ENCODE results near the gene AMHR2. TPM values are rescaled to one million over a fixed set of nuclear protein-coding genes. Genes with fewer than 3 reads are reported as not detected.

The AMHR2 gene
- total and polyA plus RNA-seq, 9 of the 15 experiments (the other 6 are each of a cell fraction or from before 2014, with no cell fraction given) = 8.9 to 49.7 (median 19.3) TPM

DNA sequence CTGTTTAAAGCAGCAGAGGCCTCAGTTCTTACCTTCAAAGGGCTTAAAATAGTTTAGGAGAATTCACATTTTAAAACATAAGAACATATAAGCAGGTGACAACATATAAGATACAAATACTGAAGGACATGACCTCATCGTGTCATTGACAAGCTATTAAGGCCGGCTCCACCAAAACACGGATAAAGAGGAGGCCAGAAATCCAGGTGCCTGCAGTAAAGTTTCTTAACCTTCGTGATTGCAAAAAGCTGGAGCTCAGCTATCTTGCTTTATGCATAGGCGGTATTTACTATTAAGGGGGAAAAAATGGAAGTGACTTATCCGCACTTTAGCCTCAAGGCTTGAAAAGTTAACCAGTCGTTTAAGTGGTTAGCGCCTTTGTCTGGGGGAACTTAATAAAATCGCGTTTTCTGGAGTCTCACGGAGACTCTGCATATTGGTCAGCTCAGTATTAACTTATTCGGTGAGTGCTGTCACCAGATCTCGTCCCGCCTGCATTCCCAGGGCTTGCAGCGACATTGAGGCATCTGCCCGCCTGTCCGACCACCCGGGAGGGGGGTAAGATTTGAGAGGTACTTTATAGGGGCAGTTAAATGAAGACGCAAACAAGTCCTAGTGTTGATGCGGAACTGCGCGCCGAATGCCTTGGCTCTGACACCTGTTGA lies 44.8 kb upstream of the AMHR2 start (continued):
- TF ChIP-seq, protein P1, sequence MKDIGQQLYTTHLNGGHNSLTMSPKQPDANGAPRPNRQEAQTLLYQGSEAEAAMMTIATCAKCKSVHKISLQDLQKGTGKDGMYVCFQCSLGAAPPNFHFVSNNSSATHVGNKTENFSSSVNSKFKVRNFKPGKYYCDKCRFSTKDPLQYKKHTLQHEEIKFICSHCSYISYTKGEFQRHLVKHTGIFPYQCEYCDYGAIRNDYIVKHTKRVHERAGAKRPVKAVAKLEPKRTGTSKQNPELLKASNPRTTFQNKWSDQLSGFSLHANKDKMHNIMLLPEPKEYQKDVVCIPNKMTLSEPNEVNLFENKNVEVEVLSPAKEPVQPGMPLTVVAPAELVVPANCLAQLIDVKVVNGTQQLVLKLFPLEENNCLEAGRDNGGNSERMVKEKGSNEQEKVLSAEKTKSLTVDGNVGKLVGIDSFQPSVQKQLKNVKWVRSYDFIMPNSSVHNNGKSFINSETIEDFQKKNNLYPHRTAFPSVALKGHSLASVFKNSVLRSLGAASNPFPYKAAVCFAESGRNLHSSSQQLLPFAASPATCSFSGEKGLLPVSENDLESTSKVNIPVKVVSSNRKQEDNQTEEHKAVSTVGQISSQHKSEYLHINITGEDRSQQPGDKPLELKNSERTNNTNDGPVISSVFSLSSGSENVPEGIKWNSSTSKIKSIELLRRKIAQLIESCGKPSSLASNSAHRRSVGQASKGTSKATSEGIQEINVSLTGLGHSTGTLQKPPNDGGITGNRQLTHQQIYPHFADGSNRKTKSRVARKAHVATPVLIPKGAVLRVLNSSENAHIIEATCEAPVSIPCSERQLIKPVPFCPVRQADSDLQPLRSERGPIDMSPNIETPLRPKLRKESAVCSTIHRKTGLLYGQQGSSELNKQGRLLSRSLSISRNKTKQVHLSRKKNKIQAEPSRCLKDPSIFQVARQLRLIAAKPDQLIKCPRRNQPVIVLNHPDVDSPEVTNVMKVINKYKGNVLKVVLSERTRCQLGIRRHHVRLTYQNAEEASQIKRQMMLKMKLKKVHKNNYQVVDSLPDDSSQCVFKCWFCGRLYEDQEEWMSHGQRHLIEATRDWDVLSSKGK (CRISPR knock-in tag; IDR thresholded peaks at IDR 0.05) = no peak
- TF ChIP-seq E2F3 (CRISPR knock-in tag; IDR thresholded peaks at IDR 0.05) = peak; percentile 76; the same call in 1 of the 2 replicates
- peak; percentile 26; the same call in 1 of the 2 replicates for TF ChIP-seq ZNF707 (CRISPR knock-in tag; conservative IDR thresholded peaks at IDR 0.05)
- peak; percentile 19; the same call in 1 of the 2 replicates for TF ChIP-seq SOX6 (IDR thresholded peaks at IDR 0.05)
- 0 out of 2 replicates have a peak, but pooled peaks have one; percentile 27 for TF ChIP-seq ZBTB43 (CRISPR knock-in tag; IDR thresholded peaks at IDR 0.05)
- no peak for TF ChIP-seq CCNT2 (IDR thresholded peaks at IDR 0.05; ENCODE audit: borderline replicate concordance, extremely low read depth, insufficient read length, low read depth, low read length)
- TF ChIP-seq ZNF644 (tag; IDR thresholded peaks at IDR 0.05; ENCODE audit: low read depth) = 0 out of 2 replicates have a peak, but pooled peaks have one; percentile 66
- peak; percentile 76 for TF ChIP-seq POLR2G (IDR thresholded peaks at IDR 0.05; ENCODE audit: low read depth, low read length)
- TF ChIP-seq, protein P2, sequence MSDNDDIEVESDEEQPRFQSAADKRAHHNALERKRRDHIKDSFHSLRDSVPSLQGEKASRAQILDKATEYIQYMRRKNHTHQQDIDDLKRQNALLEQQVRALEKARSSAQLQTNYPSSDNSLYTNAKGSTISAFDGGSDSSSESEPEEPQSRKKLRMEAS (CRISPR knock-in tag; IDR thresholded peaks at IDR 0.05) = peak; percentile 76
- no peak for TF ChIP-seq NR4A1 (CRISPR knock-in tag; IDR thresholded peaks at IDR 0.05)
- peak; percentile 89 for TF ChIP-seq NR4A1 (tag; IDR thresholded peaks at IDR 0.05)
- no peak for TF ChIP-seq CHD2 (IDR thresholded peaks at IDR 0.05; ENCODE audit: low read depth, low read length)
- peak; percentile 87 for TF ChIP-seq RBFOX2 (IDR thresholded peaks at IDR 0.05; ENCODE audit: low read depth, low read length)
- no peak for TF ChIP-seq ID3 (CRISPR knock-in tag; IDR thresholded peaks at IDR 0.05)
- TF ChIP-seq ID3 (tag; IDR thresholded peaks at IDR 0.05) = 0 out of 2 replicates have a peak, but pooled peaks have one; percentile 53
- TF ChIP-seq BACH1 (tag; IDR thresholded peaks at IDR 0.05) = 0 out of 2 replicates have a peak, but pooled peaks have one; percentile 17

Measured in K562 (cell line).